Measurements from ENCODE around the gene ROS1. TPM values are rescaled to one million over a fixed set of nuclear protein-coding genes. Genes with fewer than 3 reads are reported as not detected.

Gene ROS1
- total RNA-seq, 1 experiment from 2014 or later, result not detected

- no peak overlapping the region for H3K23ac ChIP-seq (ENCODE audit: insufficient read length, low read depth, low read length)
- H3K9ac ChIP-seq (ENCODE audit: extremely low read depth, insufficient read length, low read length), result no peak overlapping the region
- H2BK15ac ChIP-seq (ENCODE audit: low read depth, low read length), result no peak overlapping the region
- no peaks in the 10 kb centered on the region; a peak in 1 of 5 replicates for H3K9me3 Mint-ChIP-seq
- H3K27ac ChIP-seq (ENCODE audit: insufficient read length, low read depth, low read length), result no peak overlapping the region
- no CpG with 5 or more reads among the region's 16 CpGs for WGBS (ENCODE audit: extremely low coverage, insufficient read length, low lambda C conversion rate)
- H2AK5ac ChIP-seq (ENCODE audit: insufficient read length, low read length), result no peak overlapping the region
- no peaks in the 10 kb centered on the region; a peak in 1 of 7 replicates for H3K36me3 Mint-ChIP-seq (ENCODE audit: insufficient read depth in 1 of 3, low read depth in 3 of 3)
- H2BK20ac ChIP-seq (ENCODE audit: low read depth, low read length, poor library complexity, severe bottlenecking), result no peak overlapping the region
- H2BK120ac ChIP-seq (ENCODE audit: low read depth, low read length, poor library complexity, severe bottlenecking), result no peak overlapping the region
- H3T11ph ChIP-seq (ENCODE audit: low read length), result no peak overlapping the region
- H4K91ac ChIP-seq (ENCODE audit: insufficient read length, low read depth, low read length), result no peak overlapping the region
- peak overlapping the region; percentile 69 to 92; a peak in 4 of 5 replicates for H3K4me3 Mint-ChIP-seq
- no peaks in the 10 kb centered on the region for H3K79me1 ChIP-seq (ENCODE audit: insufficient read depth, low read depth, low read length, poor library complexity, severe bottlenecking)
- no peaks in the 10 kb centered on the region for H4K20me1 ChIP-seq (ENCODE audit: control insufficient read depth, insufficient read depth, insufficient read length)
- peaks cover 19 to 42% of the 10 kb centered on the region in 2 experiments for H3K4me1 Mint-ChIP-seq
- no peaks in the 10 kb centered on the region for H3K79me2 ChIP-seq (ENCODE audit: insufficient read depth, low read length)
- H2BK12ac ChIP-seq (ENCODE audit: insufficient read length, low read depth, low read length), result no peak overlapping the region
- H3K27me3 ChIP-seq (ENCODE audit: insufficient read depth, low read length), result peaks cover 73% of the 10 kb centered on the region
- peaks cover 16% of the 10 kb centered on the region for H3K23me2 ChIP-seq (ENCODE audit: insufficient read length, low read depth, low read length, poor library complexity, severe bottlenecking)
- no peak overlapping the region for H3K56ac ChIP-seq (ENCODE audit: insufficient read length, low read depth, low read length)
- no peak overlapping the region for H4K5ac ChIP-seq (ENCODE audit: insufficient read length, low read depth, low read length)
- H3K4me1 ChIP-seq (ENCODE audit: insufficient read depth, low read length), result no peaks in the 10 kb centered on the region
- no peak for DNase-seq
- H4K8ac ChIP-seq (replicated peaks; ENCODE audit: insufficient read length, low read depth, low read length), result no peak overlapping the region
- no peak overlapping the region for H3K27ac Mint-ChIP-seq
- H3K4ac ChIP-seq (ENCODE audit: low read depth, low read length), result no peak overlapping the region
- no peaks in the 10 kb centered on the region for H3K9me3 ChIP-seq (ENCODE audit: control insufficient read depth, low read depth, low read length)
- peak overlapping the region; percentile 92 for H3K4me2 ChIP-seq (ENCODE audit: insufficient read depth, insufficient read length, low read length)
- H3K18ac ChIP-seq (ENCODE audit: insufficient read length, low read depth, low read length), result no peak overlapping the region
- peaks cover 98% of the 10 kb centered on the region for H3K27me3 Mint-ChIP-seq (ENCODE audit: low read depth)
- H2BK5ac ChIP-seq (ENCODE audit: insufficient read length, low read length), result no peak overlapping the region
- TF ChIP-seq, protein P1, sequence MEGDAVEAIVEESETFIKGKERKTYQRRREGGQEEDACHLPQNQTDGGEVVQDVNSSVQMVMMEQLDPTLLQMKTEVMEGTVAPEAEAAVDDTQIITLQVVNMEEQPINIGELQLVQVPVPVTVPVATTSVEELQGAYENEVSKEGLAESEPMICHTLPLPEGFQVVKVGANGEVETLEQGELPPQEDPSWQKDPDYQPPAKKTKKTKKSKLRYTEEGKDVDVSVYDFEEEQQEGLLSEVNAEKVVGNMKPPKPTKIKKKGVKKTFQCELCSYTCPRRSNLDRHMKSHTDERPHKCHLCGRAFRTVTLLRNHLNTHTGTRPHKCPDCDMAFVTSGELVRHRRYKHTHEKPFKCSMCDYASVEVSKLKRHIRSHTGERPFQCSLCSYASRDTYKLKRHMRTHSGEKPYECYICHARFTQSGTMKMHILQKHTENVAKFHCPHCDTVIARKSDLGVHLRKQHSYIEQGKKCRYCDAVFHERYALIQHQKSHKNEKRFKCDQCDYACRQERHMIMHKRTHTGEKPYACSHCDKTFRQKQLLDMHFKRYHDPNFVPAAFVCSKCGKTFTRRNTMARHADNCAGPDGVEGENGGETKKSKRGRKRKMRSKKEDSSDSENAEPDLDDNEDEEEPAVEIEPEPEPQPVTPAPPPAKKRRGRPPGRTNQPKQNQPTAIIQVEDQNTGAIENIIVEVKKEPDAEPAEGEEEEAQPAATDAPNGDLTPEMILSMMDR (conservative IDR thresholded peaks at IDR 0.05), result no peak
- H2AFZ ChIP-seq (ENCODE audit: low read length), result no peak overlapping the region
- no peak overlapping the region for H3K14ac ChIP-seq (ENCODE audit: insufficient read depth, low read length)
Measured at GRCh38 chr6:117266257-117267053, 159.3 kb downstream of the ROS1 start.
